ENCODE results near the gene MDM4.
"Not testable (repeated sequence)": the region's sequence is repeated elsewhere in the genome, so short reads cannot be mapped to it uniquely, and the experiment has no call there.

The MDM4 gene

GRCh38 chr1:204563780-204564179 lies 47.6 kb downstream of the MDM4 start:
- no peak for DNase-seq

GRCh38 chr1:204564835-204565234 lies 48.6 kb downstream of the MDM4 start:
- peak; percentile 47 for DNase-seq

- peak; percentile 84 for DNase-seq
Measured at GRCh38 chr1:204565617-204566582, 49.7 kb downstream of the MDM4 start.

GRCh38 chr1:204566583-204566955 lies 50.4 kb downstream of the MDM4 start:
- no peak for DNase-seq

GRCh38 chr1:204567071-204567470 lies 50.9 kb downstream of the MDM4 start:
- DNase-seq: no peak

- DNase-seq: no peak
Measured at GRCh38 chr1:204568576-204569315, 52.5 kb downstream of the MDM4 start.

- no peak for DNase-seq
Measured at GRCh38 chr1:204569478-204569877, 53.3 kb downstream of the MDM4 start.

- DNase-seq: not testable (repeated sequence)
Measured at GRCh38 chr1:204570021-204570420, 53.8 kb downstream of the MDM4 start.

GRCh38 chr1:204571128-204571527 lies 54.9 kb downstream of the MDM4 start:
- no peak for DNase-seq

- DNase-seq: no peak
Measured at GRCh38 chr1:204571631-204572030, 55.4 kb downstream of the MDM4 start.

- no peak for DNase-seq
Measured at GRCh38 chr1:204572923-204573922, 57.0 kb downstream of the MDM4 start.

GRCh38 chr1:204574016-204574864 lies 58.0 kb downstream of the MDM4 start:
- DNase-seq: no peak

GRCh38 chr1:204574865-204575163 lies 58.6 kb downstream of the MDM4 start:
- DNase-seq: no peak

GRCh38 chr1:204575221-204576190 lies 59.3 kb downstream of the MDM4 start:
- DNase-seq: no peak

- DNase-seq: no peak
Measured at GRCh38 chr1:204576422-204576821, 60.2 kb downstream of the MDM4 start.

GRCh38 chr1:204577794-204578478 lies 61.7 kb downstream of the MDM4 start:
- DNase-seq: no peak

- peak; percentile 19 for DNase-seq
Measured at GRCh38 chr1:204578867-204579664, 62.9 kb downstream of the MDM4 start.

GRCh38 chr1:204579681-204580080 lies 63.5 kb downstream of the MDM4 start:
- DNase-seq: no peak

- DNase-seq: no peak
Measured at GRCh38 chr1:204580862-204581261, 64.7 kb downstream of the MDM4 start.
